Prostate gland (tissue), 2 donors: Measurements from ENCODE around the gene MGRN1. TPM values are rescaled to one million over a fixed set of nuclear protein-coding genes. Genes with fewer than 3 reads are reported as not detected.

Source experiments
- DNase-seq: peaks from one replicate; pipeline ENCODE4 v3.0.0-alpha.2; 2019; ENCODE audit warnings: low spot score
- H3K27ac ChIP-seq, 2 donors: fragments of 200-600 bp; sonication (generic); 2 replicates each; pipeline ENCODE4 v1.5.1; 2017 to 2019
- H3K27me3 ChIP-seq: fragments of 200-600 bp; sonication (generic); replicated peaks from 2 replicates; pipeline ENCODE4 v1.5.1; 2019; ENCODE audit not compliant: insufficient read depth
- H3K36me3 ChIP-seq, 2 donors: fragments of 200-600 bp; sonication (generic); 1 replicate in 1 of 2; 2 replicates in 1 of 2; pipeline versions ENCODE4 v1.5.1 to v1.8.1; 2017 to 2019
- H3K4me1 ChIP-seq: fragments of 200-600 bp; sonication (generic); replicated peaks from 2 replicates; pipeline ENCODE4 v1.5.1; 2019
- H3K4me3 ChIP-seq, 2 donors: fragments of 200-600 bp; sonication (generic); 2 replicates each; pipeline ENCODE4 v1.5.1; 2017 to 2019
- H3K9me3 ChIP-seq: fragments of 200-600 bp; sonication (generic); 2 replicates; pipeline ENCODE4 v1.5.1; 2017
- CTCF ChIP-seq, 4 experiments: fragments of 200-600 bp in 2 of 4; fragments of 450-650 bp in 2 of 4; sonication (generic) in 2 of 4; IDR thresholded peaks; 1 replicate in 3 of 4; 2 replicates in 1 of 4; pipeline ENCODE4 v1.5.1; 2016 to 2019; ENCODE audit warnings: antibody characterized with exemption in 4 of 4, mild to moderate bottlenecking in 2 of 4, moderate library complexity in 2 of 4
- POLR2A ChIP-seq: fragments of 450-650 bp; IDR thresholded peaks from one replicate; pipeline ENCODE4 v1.6.1; 2016; ENCODE audit warnings: antibody characterized with exemption, mild to moderate bottlenecking
- POLR2AphosphoS5 ChIP-seq: sonication (generic); formaldehyde crosslinking; IDR thresholded peaks from one replicate; pipeline ENCODE4 v1.6.1; 2017; ENCODE audit warnings: antibody characterized with exemption
- WGBS: methylation state at CpG from one replicate; pipeline ENCODE4 v1.1.5; 2018; 5-methylcytosine and 5-hydroxymethylcytosine counted together
- intact Hi-C: fragments of 100-400 bp; cut with DNase I; formaldehyde crosslinking; loops from one replicate; pipeline ENCODE4 v1.14.2; 2022
- total RNA-seq, 2 donors: library from RNA; depleted of rRNA; stranded (reverse); fragments of >200 nt; gene quantifications; one replicate each; pipeline ENCODE4 v1.1.0, GENCODE V29; 2016

MGRN1 gene
- total RNA-seq, 2 donors from 2014 or later, result 59.6 to 101 TPM

DNA sequence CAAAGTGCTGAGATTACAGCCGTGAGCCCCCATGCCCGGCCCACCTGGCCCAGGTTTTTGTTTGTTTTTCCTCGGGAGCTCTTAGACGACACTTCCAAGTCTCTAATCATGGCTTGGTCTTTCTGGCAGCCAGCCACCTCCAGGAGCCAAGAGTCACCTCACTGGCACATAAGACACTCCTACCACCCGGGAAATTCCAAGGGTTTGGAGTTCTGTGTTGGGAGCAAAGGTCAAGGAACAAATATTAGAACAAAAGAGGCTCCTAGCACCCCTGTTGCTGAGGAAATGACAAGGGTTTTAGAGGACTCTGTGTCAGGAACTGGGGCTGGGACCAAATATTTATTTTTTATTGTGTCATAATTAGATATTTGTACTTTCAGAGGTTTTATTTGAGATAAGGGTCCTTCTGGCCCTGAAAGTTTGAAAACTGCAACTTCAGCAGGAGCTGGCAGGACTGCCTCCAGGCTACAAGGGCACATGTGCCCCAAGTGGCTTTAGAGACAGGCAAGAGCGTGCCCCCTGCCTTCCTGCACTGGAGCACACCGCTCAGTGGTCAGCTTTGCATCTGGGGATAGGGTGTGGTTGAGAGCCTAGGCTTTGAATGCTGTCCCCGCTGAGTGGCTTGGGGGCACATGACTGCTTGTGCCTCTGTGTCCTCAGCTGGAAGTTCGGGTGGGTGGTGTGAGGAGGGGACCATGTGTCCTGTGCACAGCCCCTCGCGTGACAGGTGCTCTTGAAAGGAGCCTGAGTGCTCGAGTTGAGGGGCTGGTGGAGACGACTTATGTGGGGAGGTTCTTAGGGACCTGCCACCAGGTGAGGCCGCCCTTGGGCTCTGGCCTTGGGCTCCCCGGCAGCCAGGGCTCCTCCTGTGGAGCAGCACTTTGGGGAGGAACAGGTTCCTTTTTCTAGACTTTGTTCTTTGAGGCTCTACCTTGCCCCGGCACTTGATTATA, 29.7 kb downstream of the MGRN1 start:
- no peak for DNase-seq
- no peak for TF ChIP-seq POLR2A
- Histone ChIP-seq H3K4me1 (peaks cover 2% of the 10 kb centered on the region), H3K4me3 (no peak overlapping the region), H3K27ac (no peak overlapping the region), H3K9me3 (no peaks in the 10 kb centered on the region), H3K27me3 (no peaks in the 10 kb centered on the region), H3K36me3 (peaks cover 6 to 14% of the 10 kb centered on the region in 2 donors)
- intact Hi-C loops, result no loop called here
- WGBS, result 63% methylated on average over 15 of the region's 16 CpGs

GRCh38 chr16:4654964-4655590, 30.5 kb downstream of the MGRN1 start:
- Histone ChIP-seq H3K27ac (no peak overlapping the region), H3K27me3 (no peaks in the 10 kb centered on the region), H3K4me1 (peaks cover 2% of the 10 kb centered on the region), H3K4me3 (no peak overlapping the region), H3K9me3 (no peaks in the 10 kb centered on the region), H3K36me3 (peaks cover 6 to 14% of the 10 kb centered on the region in 2 donors)
- intact Hi-C loops, result no loop called here
- WGBS, result 88% methylated on average over 10 of the region's 12 CpGs
- TF ChIP-seq POLR2A (no peak), CTCF (IDR thresholded peaks at IDR 0.05) (no peak), POLR2AphosphoS5 (no peak)
- no peak for DNase-seq

DNA sequence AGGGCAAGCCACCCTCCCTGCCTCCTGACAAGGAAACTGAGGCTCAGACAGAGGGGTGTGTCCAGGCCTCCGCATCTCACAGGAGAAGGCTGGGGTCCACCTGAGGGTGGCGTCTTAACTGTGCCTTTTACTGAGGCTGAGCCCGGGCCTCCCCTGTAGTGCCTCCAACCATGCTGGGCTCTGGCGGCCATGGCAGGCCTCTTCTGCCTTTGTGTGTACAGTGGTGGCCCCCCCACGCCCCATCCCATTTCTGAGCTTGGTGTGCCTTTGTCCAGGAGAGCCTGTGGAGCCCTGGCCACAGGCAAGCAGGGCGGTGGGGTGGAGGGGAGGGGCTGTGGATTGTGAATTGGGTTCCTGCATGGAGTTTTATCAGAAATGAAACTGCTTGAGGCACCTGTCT, 31.2 kb downstream of the MGRN1 start:
- no peaks in the 10 kb centered on the region for H3K9me3 ChIP-seq
- H3K36me3 ChIP-seq, result peaks cover 6 to 14% of the 10 kb centered on the region in 2 donors
- TF ChIP-seq CTCF (IDR thresholded peaks at IDR 0.05) (no peak), POLR2AphosphoS5 (no peak), POLR2A (no peak)
- WGBS, result 95% methylated on average over 4 of the region's 6 CpGs
- no peak for DNase-seq
- peaks cover 2% of the 10 kb centered on the region for H3K4me1 ChIP-seq
- H3K27ac ChIP-seq, result no peak overlapping the region
- H3K4me3 ChIP-seq, result no peak overlapping the region
- no peaks in the 10 kb centered on the region for H3K27me3 ChIP-seq
- intact Hi-C loops, result no loop called here

- Histone ChIP-seq H3K27me3 (no peaks in the 10 kb centered on the region), H3K27ac (no peak overlapping the region), H3K9me3 (no peaks in the 10 kb centered on the region), H3K36me3 (peaks cover 6 to 12% of the 10 kb centered on the region in 2 donors), H3K4me1 (peaks cover 2% of the 10 kb centered on the region), H3K4me3 (no peak overlapping the region)
- intact Hi-C loops, result no loop called here
- 98% methylated on average over 12 of the region's 12 CpGs for WGBS
- no peak for TF ChIP-seq CTCF (IDR thresholded peaks at IDR 0.05)
- no peak for TF ChIP-seq POLR2A
- no peak for TF ChIP-seq POLR2AphosphoS5
- DNase-seq, result no peak
Observed at GRCh38 chr16:4656221-4656620, 31.6 kb downstream of the MGRN1 start.

GRCh38 chr16:4656695-4657686, 32.4 kb downstream of the MGRN1 start:
- H3K36me3 ChIP-seq, result peaks cover 6 to 9% of the 10 kb centered on the region in 2 donors
- 92% methylated on average over 25 of the region's 25 CpGs for WGBS

More at GRCh38 chr16:4656695-4657686, 32.4 kb downstream of the MGRN1 start:
- H3K4me3 ChIP-seq, result no peak overlapping the region
- peaks cover 2% of the 10 kb centered on the region for H3K4me1 ChIP-seq
- TF ChIP-seq POLR2A, result no peak
- no peak for TF ChIP-seq POLR2AphosphoS5
- TF ChIP-seq CTCF (IDR thresholded peaks at IDR 0.05), result no peak
- DNase-seq, result no peak
- intact Hi-C loops, result no loop called here
- H3K27ac ChIP-seq, result no peak overlapping the region
- H3K27me3 ChIP-seq, result no peaks in the 10 kb centered on the region
- no peaks in the 10 kb centered on the region for H3K9me3 ChIP-seq
